GM10248 (cell line): Measurements from ENCODE around the gene FGF14.

Experiments
- CTCF ChIA-PET: fragments of 300-600 bp; sonication (Branson Sonifier 250); formaldehyde crosslinking; extraction: SDS; loops from one replicate; lab custom pipeline; 2021; ENCODE audit warnings: antibody characterized with exemption; lab: Yijun Ruan, JAX
- POLR2A ChIA-PET: fragments of 350-650 bp; sonication (Branson Sonifier 250); formaldehyde crosslinking; extraction: SDS; loops from one replicate; lab custom pipeline; 2020; ENCODE audit warnings: antibody characterized with exemption; lab: Yijun Ruan, JAX
- DNase-seq: peaks from one replicate; pipeline ENCODE4 v3.0.0; 2012; ENCODE audit errors: extremely low spot score
- TF ChIP-seq, protein P1 (sequence below): IDR thresholded peaks from 2 replicates; pipeline ENCODE4 v1.5.1; 2012; ENCODE audit warnings: mild to moderate bottlenecking, low read depth; ENCODE audit errors: extremely low read depth, missing control alignments, control extremely low read depth

Gene FGF14

GRCh38 chr13:102311419-102311796 is 90.4 kb downstream of the FGF14 start:
- ChIA-PET CTCF (no interaction called here), POLR2A (no interaction called here)
- TF ChIP-seq, protein P1, sequence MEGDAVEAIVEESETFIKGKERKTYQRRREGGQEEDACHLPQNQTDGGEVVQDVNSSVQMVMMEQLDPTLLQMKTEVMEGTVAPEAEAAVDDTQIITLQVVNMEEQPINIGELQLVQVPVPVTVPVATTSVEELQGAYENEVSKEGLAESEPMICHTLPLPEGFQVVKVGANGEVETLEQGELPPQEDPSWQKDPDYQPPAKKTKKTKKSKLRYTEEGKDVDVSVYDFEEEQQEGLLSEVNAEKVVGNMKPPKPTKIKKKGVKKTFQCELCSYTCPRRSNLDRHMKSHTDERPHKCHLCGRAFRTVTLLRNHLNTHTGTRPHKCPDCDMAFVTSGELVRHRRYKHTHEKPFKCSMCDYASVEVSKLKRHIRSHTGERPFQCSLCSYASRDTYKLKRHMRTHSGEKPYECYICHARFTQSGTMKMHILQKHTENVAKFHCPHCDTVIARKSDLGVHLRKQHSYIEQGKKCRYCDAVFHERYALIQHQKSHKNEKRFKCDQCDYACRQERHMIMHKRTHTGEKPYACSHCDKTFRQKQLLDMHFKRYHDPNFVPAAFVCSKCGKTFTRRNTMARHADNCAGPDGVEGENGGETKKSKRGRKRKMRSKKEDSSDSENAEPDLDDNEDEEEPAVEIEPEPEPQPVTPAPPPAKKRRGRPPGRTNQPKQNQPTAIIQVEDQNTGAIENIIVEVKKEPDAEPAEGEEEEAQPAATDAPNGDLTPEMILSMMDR: no peak
- DNase-seq: no peak

GRCh38 chr13:102310691-102311418 is 91.0 kb downstream of the FGF14 start:
- TF ChIP-seq, protein P1: no peak
- ChIA-PET CTCF (no interaction called here), POLR2A (no interaction called here)
- DNase-seq: no peak

DNA sequence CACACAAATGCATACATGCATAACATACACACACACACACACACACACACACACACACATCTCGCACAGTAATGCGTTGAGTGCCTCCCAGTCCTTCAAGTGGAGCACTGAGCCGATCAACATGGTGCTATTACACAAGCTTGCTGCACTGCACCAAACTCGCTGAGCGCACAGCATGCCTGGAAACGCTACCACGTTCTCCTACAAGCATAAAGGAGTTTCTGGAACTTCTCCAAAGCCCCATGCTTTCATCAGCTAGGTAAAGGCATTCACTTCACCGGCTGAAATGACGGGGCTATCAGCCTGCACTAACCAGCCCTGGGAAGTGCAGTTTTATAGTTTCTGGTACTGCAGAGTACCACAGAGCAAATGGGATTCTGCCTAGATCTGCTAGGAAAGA is 92.7 kb downstream of the FGF14 start:
- ChIA-PET POLR2A (no interaction called here), CTCF (no interaction called here)
- TF ChIP-seq, protein P1: no peak
- DNase-seq: no peak

DNA sequence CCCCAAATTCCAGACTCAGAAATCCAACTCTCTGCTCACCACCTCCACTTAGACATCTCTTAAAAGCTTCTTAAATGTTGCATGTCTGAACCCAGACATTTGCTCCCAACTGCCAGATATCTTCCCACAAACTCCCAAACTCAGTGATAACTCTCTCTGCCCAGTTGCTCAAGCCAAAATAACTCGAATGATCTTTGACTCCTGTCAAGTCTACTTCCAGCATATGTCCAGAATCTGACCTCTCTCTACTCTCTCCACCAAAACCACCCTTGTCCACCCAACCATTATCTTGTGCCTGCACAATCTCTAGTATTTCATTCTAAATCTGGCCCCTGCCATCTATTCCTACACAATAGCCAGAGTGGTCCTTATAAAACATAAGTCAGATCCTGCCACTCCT is 99.3 kb downstream of the FGF14 start:
- DNase-seq: no peak
- CTCF ChIA-PET: no interaction called here
- TF ChIP-seq, protein P1: no peak
- POLR2A ChIA-PET: no interaction called here

- no peak for DNase-seq
- ChIA-PET POLR2A (no interaction called here), CTCF (no interaction called here)
- TF ChIP-seq, protein P1: no peak
These were observed 101.5 kb downstream of the FGF14 start for GRCh38 chr13:102300379-102300778.

- POLR2A ChIA-PET: no interaction called here
- TF ChIP-seq, protein P1: no peak
- CTCF ChIA-PET: no interaction called here
- no peak for DNase-seq
These were observed 102.5 kb downstream of the FGF14 start for GRCh38 chr13:102299366-102299765.
